GM20000 (cell line): ENCODE results near the gene PRR3.

ENCODE experiments used
- DNase-seq: peaks from one replicate; pipeline ENCODE4 v3.0.0; 2012; ENCODE audit warnings: low spot score
- TF ChIP-seq, protein P1 (sequence below): IDR thresholded peaks from 2 replicates; pipeline ENCODE4 v1.5.1; 2012; ENCODE audit warnings: mild to moderate bottlenecking, control low read depth; ENCODE audit errors: extremely low read depth, missing control alignments

PRR3 gene

DNA sequence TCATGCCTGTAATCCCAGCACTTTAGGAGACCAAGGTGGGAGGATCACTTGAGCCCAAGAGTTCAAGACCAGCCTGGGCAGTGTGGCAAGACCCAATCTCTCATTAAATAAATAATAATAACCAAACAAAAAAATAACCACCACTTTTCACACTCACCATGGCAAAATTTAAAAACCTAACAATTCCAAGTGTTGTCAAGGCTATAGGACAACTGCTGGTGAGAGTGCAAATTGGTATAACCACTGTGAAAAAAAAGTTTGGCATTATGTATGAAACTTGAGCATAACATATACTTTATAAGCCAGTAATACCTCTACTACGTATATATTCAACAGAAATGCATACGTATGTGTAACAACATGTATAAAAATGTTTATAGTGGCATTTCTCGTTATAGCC lies 3.8 kb downstream of the PRR3 start:
- no peak for DNase-seq
- TF ChIP-seq, protein P1, sequence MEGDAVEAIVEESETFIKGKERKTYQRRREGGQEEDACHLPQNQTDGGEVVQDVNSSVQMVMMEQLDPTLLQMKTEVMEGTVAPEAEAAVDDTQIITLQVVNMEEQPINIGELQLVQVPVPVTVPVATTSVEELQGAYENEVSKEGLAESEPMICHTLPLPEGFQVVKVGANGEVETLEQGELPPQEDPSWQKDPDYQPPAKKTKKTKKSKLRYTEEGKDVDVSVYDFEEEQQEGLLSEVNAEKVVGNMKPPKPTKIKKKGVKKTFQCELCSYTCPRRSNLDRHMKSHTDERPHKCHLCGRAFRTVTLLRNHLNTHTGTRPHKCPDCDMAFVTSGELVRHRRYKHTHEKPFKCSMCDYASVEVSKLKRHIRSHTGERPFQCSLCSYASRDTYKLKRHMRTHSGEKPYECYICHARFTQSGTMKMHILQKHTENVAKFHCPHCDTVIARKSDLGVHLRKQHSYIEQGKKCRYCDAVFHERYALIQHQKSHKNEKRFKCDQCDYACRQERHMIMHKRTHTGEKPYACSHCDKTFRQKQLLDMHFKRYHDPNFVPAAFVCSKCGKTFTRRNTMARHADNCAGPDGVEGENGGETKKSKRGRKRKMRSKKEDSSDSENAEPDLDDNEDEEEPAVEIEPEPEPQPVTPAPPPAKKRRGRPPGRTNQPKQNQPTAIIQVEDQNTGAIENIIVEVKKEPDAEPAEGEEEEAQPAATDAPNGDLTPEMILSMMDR: no peak

DNA sequence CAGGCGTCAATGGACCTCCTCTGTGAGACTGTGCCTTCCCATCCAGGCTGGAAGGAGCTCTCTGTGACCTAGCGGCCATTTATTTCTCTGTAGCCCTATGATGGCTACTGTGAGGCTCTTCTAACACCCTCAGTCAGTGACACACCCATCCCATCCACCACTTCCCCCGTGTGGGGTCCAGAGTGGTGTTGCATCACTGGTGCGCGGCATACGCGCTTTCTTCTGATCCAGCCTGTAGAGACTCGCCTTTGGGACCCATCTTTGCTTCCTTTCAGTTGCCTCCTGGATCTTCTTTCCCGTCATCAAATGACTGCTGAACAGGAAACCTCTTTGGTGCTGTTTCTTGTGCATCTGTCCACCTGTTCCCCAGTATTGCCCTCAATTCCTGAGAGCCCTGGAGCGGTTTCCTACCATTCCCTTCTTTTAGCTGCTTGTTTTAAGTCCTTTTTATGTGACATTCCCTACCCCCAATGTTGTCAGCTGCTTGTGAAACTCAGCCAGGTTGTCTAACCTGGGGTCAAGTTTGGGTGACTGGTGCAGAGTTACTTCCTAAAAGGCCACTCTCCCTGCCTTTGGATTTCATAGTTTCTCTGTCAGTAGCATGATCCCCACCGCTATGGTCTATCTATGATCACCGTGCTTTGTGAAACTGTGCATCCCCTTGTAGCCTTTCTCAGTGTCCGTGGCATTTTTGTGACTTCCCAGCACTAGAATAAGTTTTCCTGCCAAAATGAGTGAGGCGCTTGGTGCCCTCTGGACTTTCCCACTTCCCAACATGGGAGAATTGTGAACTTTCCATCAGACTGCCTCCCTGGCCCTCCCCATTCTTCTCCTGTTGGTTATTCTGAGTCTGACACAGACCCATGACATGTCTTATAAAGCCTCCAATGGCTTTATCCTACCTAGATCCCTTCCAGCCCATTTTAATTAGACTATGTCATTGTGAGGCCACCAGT lies 5.7 kb downstream of the PRR3 start:
- no peak for DNase-seq
- TF ChIP-seq, protein P1: no peak

DNA sequence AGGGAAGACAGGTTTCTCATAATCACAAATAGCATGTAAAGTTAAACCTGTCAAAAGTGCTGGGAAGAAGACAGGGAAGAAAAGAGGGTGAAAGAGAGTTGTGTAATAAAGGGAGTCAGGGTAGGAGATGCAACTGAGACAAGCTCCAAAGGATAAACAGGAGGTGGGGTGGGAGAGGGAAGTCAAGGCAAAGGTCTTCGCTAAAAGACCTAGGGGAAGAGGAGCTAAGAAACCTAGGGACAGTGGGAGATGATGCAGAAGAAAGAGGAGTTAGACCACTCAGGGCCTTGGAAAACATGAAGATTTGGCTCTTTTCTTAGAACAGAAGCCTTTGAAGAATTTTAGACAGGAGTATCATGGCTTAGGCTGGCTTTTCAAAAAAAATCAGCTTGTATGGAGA lies 7.0 kb downstream of the PRR3 start:
- TF ChIP-seq, protein P1: no peak
- DNase-seq: no peak

DNA sequence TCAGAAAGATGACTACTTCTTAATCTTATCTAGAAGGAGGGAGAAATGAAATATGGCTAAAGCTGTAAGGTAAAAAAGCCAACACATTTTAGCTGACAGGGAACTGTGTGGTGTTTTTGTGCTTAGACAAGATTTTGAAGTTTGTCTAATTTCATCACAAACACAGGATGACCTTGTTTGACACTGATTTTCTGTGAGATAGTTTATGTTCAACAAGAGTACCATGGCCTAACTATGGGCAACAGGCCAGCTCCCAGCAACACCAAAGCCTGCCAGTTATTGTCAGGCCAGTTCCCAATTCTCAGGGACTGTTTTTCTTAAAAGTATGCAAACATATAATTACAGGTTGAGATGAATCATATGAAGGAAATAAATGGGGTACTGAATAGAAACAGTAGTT lies 8.7 kb downstream of the PRR3 start:
- no peak for DNase-seq
- TF ChIP-seq, protein P1: no peak

DNA sequence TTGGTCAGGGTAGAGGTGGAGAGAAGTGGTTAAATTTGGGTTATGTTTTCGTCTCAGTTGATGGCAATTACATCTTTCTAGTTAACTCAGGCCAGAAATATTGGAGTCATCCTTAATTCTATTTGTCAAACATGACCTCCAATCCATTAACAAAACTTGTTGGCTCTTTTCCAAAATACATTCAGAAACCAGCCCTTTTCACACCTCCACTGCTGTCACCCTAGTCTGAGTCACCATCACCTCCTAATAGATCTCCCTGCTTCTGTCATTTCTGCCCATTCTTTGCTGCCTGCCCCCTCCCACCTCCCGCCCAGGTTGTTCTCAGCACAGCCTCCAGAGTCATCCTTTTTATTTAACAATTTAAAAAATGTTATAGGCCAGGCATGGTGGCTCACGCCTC lies 11.2 kb downstream of the PRR3 start:
- DNase-seq: no peak

DNA sequence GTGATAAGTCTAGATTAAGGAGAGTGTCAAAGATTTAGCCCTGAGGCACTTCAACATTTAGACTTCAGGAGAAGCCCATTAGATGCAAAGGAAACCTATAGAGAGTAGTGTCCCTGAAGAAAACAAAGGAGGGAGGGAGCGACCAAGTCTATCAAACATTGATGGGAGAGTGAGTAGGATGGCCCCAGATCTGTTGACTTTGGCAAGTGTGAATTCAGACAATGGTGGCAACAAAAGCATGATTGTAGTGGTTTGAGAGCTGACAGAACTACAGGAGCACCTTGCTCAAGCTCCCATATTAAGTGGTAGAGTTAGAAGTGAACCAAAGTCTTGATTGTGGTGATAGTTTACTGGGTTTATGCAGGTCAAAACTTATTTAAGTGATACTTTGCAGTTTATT lies 13.2 kb downstream of the PRR3 start:
- TF ChIP-seq, protein P1: no peak
- DNase-seq: no peak

More for the DNA sequence above, 11.2 kb downstream of the PRR3 start:
- TF ChIP-seq, protein P1: no peak

DNA sequence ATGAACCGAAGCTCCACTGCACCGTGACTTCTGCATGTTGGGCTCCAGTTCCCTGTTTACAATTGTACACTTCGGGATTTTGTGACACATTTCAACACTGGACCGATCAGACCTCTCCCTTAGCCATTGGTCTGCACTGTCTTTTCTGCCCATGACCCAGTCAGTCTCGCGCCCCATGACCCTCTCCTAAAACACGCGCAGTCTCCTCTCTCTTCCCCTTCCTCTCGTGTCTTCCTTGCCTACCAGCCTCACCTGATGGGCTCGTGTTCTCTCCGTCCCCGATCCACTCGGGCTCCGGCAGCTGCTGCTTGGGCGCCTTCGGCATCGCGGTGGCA lies 13.6 kb downstream of the PRR3 start:
- DNase-seq: no peak
- TF ChIP-seq, protein P1: no peak
